GM18526 (cell line): ENCODE data around the gene GJA10.

Experiments used
- POLR2A ChIP-seq: IDR thresholded peaks from 3 replicates; pipeline ENCODE4 v1.6.1; 2011; ENCODE audit not compliant: insufficient read length; ENCODE audit errors: extremely low read depth

The GJA10 gene

DNA sequence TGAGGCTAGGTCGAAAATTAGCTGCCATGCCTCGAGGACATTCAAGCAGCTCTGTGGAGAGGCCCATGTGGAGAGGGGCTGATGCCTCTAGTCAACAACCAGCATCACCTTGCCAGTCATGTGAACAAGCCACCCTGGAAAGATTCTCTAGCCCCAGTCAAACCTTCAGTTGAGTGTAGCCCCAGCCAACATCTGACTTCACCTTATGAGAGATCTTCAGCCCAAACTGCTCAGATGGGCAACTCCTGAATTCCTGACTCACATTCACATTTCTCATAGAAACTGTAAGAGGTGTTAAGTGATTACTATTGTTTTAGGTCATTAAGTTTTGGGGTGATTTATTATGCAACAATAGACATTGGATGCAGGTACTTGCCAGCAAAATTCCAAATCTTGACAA, 44.9 kb downstream of the GJA10 start:
- no peak for TF ChIP-seq POLR2A

DNA sequence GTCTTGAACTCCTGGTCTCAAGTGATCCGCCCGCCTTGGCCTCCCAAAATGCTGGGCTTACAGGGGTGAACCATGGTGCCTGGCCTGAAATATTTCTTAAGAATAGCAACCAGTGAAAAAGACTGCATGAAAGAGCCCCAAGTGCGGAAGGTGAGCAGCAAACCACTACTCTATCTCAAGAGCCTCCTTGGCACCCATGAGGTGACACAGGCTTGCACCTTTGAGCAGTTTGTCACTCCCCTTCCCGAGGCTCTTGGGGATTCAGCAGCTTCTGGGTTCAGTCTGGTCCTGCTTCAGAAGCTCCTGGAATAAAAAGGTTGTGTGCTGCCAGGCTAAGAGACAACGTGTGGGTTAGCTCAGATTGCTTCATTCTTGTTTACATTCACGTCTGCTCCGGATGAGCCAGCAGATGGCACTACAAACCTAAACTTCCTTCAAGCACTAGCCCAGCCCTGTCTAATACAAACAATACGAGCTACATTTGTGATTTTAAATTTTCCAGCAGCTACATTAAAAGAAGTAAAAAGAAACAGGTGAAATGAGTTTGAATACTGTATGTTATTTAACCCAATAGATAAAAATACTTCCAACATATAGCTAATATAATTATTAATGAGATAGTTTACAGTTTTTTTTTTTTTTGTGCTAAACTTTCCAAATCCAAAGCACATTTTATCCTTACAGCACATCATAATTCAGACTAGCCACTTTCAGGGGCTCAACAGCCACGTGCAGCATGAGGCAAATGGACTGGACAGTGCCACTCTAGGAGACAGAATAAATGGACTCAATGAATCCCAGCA, 46.2 kb downstream of the GJA10 start:
- no peak for TF ChIP-seq POLR2A

DNA sequence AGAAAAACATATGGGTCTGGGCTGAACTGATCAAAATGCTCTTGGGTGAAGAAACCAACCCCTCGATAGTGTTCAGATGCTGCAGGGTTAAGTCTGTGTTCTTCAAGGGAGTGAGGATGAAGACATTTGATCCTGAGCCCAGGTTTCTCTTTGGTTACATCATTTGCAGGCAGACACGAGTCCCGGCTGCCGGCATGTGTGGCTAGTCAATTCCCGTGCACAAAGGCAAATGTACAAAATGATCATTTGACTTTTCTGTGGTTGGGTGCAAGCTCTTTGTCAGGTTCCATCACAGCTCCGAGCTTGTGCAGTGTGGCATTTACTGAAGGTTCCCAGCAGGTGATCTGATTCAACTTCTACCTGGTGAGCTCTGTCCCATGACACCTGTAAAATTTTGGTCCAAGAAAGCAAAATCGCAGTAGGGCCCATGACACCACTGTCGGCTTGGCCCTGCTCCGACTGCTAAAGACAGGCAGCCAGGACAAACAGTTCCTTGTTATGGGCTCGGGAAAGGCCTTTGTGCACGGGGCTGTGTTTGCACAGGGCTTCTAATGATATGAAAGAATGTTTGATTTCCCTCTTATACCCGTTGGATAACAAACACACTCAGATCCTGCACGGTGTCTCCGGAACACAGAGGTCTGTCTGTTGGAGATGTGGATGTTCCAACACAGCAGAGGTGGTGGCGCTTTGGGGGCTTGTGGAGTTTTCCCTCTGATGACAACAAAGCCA, 46.9 kb downstream of the GJA10 start:
- no peak for TF ChIP-seq POLR2A

DNA sequence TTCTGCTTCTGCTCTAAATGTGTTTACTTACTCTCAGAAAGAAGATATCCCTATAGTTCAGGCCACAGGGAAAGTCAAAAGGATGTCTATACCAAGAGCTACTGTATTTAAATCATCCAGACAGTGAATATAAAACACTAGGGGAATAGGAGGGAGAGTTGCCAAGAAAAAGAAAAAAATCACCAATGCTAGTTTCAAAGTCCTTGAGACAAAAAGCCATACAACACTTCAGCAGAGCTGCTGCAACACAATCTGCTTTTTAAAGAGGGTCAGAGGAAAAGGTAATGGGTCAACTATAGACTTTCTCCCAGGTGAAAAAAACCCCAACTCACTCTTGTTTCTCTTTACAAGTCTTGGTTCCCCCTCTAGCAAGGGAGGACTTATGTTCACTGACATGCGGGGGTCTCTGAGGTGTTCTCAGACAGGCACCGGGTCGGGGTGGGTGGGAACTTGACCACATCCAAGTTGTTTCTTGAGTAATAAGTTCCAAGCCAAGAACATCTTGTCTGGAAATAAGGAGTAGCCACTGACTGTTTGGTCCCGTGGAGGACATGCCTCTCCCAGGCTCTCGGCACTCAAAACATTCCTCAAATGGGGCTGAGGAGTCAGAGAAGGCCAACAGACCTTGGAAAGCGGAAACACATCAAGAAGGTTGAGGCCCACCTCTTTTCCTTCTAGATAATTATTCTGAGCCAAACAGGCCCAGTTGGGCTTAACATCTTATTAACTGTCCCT, 47.7 kb downstream of the GJA10 start:
- TF ChIP-seq POLR2A: no peak

DNA sequence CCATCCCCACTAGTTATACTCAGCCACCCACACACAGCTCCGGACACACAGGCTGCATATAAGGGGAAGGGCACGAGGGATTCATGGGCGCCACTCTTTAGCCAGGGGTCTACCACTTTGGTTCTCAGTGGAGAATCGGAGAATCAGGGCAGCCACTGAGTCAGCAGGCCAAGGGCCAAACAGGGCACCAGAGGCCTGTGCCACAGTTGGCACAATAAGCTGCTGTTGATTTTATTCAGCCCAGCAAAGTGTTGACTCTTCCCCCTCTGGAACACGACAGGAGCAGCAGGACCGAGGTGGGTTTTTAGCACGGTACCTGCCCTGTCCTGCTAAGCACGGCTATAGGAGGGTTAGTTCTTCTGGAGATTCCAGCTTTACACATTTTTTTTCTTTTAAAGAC, 48.3 kb downstream of the GJA10 start:
- no peak for TF ChIP-seq POLR2A

DNA sequence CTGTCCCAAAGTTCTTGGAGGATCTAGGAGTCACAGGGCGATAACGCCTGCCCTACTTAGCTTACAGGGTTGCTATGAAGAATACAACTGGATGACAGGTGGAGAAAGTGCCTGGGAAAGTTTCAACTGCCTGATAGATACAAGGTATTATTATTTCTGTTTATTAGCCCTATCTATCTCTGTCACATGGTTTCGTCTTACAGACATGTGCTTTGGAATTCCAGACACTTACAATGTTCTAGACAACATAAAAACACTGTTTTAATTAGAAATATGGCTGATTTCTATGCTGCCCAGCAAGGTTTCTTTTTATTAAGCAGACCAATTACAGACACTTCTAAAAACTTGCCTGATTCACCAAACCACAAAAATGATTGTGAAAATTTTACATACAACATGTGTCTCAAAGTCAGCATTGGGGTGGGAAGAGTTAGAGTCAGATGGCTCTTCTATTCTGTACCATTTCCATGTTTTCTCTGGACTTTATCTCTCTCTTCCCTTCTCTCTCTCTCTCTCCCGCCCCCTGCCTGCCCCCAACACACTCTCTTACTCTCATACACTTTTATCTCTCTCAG, 50.0 kb downstream of the GJA10 start:
- TF ChIP-seq POLR2A: no peak

DNA sequence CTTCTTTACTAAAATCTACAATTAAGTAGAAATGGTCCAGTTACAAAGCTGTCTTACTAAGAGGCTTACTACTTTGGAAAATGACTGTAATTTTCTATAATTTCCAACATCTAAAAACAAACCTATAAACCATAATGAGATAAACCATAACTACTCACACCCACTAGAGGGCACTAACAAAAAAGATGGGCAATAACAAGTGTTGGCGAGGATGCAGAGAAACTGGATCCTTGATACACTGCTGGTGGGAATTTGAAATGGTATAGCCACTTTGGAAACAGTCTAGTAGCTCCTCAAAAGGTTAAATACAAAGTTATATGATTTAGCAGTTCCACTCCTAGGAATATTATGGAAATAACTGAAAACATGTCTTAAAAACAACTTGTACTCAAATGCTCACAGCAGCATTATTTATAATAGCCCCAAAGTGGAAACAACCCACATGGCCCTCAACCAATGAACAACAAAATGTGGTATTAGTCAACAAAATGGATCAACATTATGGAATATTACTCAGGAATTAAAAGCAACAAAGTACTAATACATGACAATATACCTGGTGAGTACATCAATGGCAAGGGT, 50.6 kb downstream of the GJA10 start:
- TF ChIP-seq POLR2A: no peak
